Astrocyte (in vitro differentiated cells and primary cell): ENCODE data around the gene IFNE.

ENCODE experiments used
- EZH2 ChIP-seq: IDR thresholded peaks from 2 replicates; pipeline ENCODE4 v1.6.1; 2012; ENCODE audit warnings: mild to moderate bottlenecking, low read length, inconsistent platforms; ENCODE audit not compliant: insufficient read depth
- TF ChIP-seq, protein P1 (sequence below): IDR thresholded peaks from 2 replicates; pipeline ENCODE4 v1.5.1; 2011; ENCODE audit warnings: low read depth, mild to moderate bottlenecking, inconsistent platforms, low read length, moderate library complexity; ENCODE audit not compliant: insufficient read depth

DNA sequence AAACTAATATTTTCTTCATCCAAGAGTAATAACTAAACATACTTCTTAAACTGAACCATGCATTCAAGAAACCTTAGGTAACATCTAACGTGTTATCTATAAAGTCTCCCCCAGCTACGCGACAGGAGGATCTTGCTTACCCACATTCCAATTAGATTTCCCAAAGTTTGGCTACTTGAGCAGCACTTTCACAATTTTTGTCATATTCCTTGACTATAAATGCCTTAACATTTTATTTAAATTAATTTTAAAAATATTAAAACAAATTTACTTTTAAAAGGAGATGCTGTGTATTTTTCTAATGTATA is 25.3 kb upstream of the IFNE start:
- TF ChIP-seq, protein P1, sequence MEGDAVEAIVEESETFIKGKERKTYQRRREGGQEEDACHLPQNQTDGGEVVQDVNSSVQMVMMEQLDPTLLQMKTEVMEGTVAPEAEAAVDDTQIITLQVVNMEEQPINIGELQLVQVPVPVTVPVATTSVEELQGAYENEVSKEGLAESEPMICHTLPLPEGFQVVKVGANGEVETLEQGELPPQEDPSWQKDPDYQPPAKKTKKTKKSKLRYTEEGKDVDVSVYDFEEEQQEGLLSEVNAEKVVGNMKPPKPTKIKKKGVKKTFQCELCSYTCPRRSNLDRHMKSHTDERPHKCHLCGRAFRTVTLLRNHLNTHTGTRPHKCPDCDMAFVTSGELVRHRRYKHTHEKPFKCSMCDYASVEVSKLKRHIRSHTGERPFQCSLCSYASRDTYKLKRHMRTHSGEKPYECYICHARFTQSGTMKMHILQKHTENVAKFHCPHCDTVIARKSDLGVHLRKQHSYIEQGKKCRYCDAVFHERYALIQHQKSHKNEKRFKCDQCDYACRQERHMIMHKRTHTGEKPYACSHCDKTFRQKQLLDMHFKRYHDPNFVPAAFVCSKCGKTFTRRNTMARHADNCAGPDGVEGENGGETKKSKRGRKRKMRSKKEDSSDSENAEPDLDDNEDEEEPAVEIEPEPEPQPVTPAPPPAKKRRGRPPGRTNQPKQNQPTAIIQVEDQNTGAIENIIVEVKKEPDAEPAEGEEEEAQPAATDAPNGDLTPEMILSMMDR = no peak
- TF ChIP-seq EZH2 = no peak
